Left ventricle myocardium superior (tissue), 1 donor: Measurements from ENCODE around the gene TXNIP. TPM values are rescaled to one million over a fixed set of nuclear protein-coding genes. Genes with fewer than 3 reads are reported as not detected.

Experiments
- ATAC-seq: fragments of 200-7000 bp; cut with Tn5 transposase; one replicate; pipeline ENCODE4 v1.9.1; 2020; ENCODE audit warnings: mild to moderate bottlenecking, moderate library complexity
- DNase-seq: peaks from one replicate; pipeline ENCODE4 v3.0.0-alpha.2; 2020
- intact Hi-C: fragments of 100-400 bp; cut with micrococcal nuclease; formaldehyde crosslinking; loops from one replicate; pipeline ENCODE4 v1.11.0; 2022
- total RNA-seq: library from RNA; stranded (reverse); fragmentation: NEBNext Ultra II Directional; extraction: Animal tissue kit (Norgen Biotek cat#: 25700); gene quantifications from one replicate; pipeline ENCODE4 v1.2.1, GENCODE V29; 2021
- donor health status: DM: no; HTN: yes; CAD: no; lungs with severe emphysema.

The TXNIP gene
- total RNA-seq, 1 donor from 2014 or later: 954 TPM

- ATAC-seq (no peak), DNase-seq (no peak)
- intact Hi-C loops: loop anchor here (5.0 kb wide), 2 partner anchors 36 to 166 kb away; partner anchors contain the start of gene NUDT17
Observed at GRCh38 chr1:146013559-146013922, 17.2 kb upstream of the TXNIP start.

- ATAC-seq: peak; percentile 29
- DNase-seq: no peak
- intact Hi-C loops: loop anchor here (5.0 kb wide), 2 partner anchors 36 to 166 kb away; partner anchors contain the start of gene NUDT17
Observed at GRCh38 chr1:146012703-146013558, 16.6 kb upstream of the TXNIP start.

GRCh38 chr1:146010126-146010738 is 13.9 kb upstream of the TXNIP start:
- intact Hi-C loops: loop anchor here (5.0 kb wide), 2 partner anchors 33 to 163 kb away; partner anchors contain the start of gene NUDT17
- ATAC-seq (peak; percentile 33), DNase-seq (no peak)

- intact Hi-C loops: no loop called here
- DNase-seq: no peak
- ATAC-seq: peak; percentile 15
Observed at GRCh38 chr1:146007489-146008133, 11.2 kb upstream of the TXNIP start.

- intact Hi-C loops: no loop called here
- ATAC-seq (no peak), DNase-seq (no peak)
Observed at GRCh38 chr1:146001709-146002108, 5.3 kb upstream of the TXNIP start.

- DNase-seq (peak; percentile 63), ATAC-seq (peak; percentile 49)
- intact Hi-C loops: no loop called here
Observed at GRCh38 chr1:145999321-146000024, 3.1 kb upstream of the TXNIP start.

- no peak for DNase-seq
- intact Hi-C loops: no loop called here
- no peak for ATAC-seq
Observed at GRCh38 chr1:145997718-145998023, 1.3 kb upstream of the TXNIP start.

- intact Hi-C loops: no loop called here
- ATAC-seq (peak; percentile 24), DNase-seq (peak; percentile 52)
Observed at GRCh38 chr1:145997016-145997717, 788 bp upstream of the TXNIP start.

GRCh38 chr1:145995964-145996432 is 381 bp downstream of the TXNIP start:
- DNase-seq (no peak), ATAC-seq (no peak)
- intact Hi-C loops: no loop called here

GRCh38 chr1:145995148-145995881 is 1.1 kb downstream of the TXNIP start:
- intact Hi-C loops: no loop called here
- no peak for ATAC-seq
- no peak for DNase-seq

GRCh38 chr1:145994391-145995120 is 1.8 kb downstream of the TXNIP start:
- intact Hi-C loops: no loop called here
- DNase-seq (peak; percentile 48), ATAC-seq (no peak)

GRCh38 chr1:145993618-145994390 is 2.6 kb downstream of the TXNIP start:
- intact Hi-C loops: no loop called here

GRCh38 chr1:145992958-145993617 is 3.3 kb downstream of the TXNIP start:
- DNase-seq: no peak
- no peak for ATAC-seq
- intact Hi-C loops: no loop called here

More at GRCh38 chr1:145993618-145994390, 2.6 kb downstream of the TXNIP start:
- DNase-seq: no peak
- no peak for ATAC-seq

GRCh38 chr1:145992502-145992936 is 3.9 kb downstream of the TXNIP start:
- DNase-seq (no peak), ATAC-seq (peak; percentile 0)
- intact Hi-C loops: no loop called here

GRCh38 chr1:145991735-145992412 is 4.5 kb downstream of the TXNIP start:
- DNase-seq (no peak), ATAC-seq (peak; percentile 32)
- intact Hi-C loops: no loop called here
